Stimulated activated CD4-positive, alpha-beta T cell treated with anti-CD3 and anti-CD28 coated beads, Interleukin-12 subunit alpha, Interleukin-12 subunit beta, amount 100 ng/mL, for 48 hours (primary cell): ENCODE data around the gene ANKRD65.
"Not testable (repeated sequence)": the region's sequence is repeated elsewhere in the genome, so short reads cannot be mapped to it uniquely, and the experiment has no call there.

ENCODE experiments used
- DNase-seq, 3 donors: peaks; one replicate each; pipeline ENCODE4 v3.0.0-alpha.2; 2020; ENCODE audit warnings: low read depth in 2 of 3, low spot score in 1 of 3

Gene ANKRD65

GRCh38 chr1:1430992-1431844, 10.1 kb upstream of the ANKRD65 start:
- DNase-seq, result no peak

DNA sequence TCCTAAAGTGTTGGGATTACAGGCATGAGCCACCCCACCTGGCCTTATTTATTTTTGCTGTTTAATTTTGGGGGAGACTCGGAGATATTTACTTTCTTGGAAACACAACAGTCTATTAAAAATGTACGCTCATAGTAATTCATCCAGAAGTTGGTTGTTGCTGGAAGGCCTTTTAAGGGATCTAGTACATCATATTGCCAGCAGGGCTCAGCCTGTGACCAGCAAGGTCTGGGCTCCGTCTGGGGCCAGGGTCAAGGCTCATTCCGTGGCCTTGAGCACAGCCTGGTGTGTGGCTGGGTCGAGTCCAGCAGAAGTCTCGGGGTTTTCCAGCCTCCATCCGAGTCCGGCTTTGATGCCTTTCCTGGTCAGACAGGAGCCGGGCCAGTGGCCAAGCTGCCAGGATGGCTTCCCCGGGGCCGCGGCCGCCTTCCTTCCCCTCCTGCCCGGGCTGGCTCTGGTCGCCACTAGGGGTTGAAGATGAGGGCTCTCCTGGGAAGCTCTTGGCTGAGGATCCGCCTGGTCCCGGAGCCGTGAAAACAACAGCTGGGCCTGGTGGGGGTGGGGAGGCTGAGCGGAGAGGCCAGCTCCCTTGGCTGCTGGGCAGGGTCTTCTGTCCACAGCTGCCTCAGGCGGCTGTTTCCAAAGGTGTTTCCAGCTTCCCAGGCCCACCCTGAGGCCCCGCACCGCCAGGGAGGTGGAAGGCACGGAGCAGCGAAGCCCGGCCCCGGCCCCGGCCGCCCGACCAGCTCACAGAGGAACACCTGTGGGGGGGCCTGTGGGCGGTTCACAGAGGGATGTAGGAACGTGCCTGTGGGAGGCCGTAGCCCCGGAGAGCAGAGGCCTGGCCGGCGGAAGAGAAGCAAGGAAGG, 9.3 kb upstream of the ANKRD65 start:
- no peak for DNase-seq

DNA sequence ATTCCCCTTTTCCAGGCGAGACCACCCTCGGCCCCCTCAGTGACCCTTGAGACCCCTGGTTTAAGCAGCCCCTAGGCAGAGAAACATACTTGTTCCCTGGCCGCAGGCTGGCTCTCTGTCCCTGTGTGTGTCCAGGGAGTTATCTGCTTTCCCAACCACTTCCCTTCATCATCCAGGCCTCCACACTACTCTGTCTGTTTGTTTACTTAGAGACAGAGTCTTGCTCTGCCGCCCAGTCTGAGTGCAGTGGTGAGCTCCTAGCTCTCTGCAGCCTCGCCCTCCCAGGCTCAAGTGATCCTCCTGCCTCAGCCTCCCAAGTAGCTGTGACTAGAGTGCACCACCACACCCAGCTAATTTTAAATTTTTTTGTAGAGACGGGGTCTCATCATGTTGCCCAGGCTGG, 8.6 kb upstream of the ANKRD65 start:
- DNase-seq, result no peak

DNA sequence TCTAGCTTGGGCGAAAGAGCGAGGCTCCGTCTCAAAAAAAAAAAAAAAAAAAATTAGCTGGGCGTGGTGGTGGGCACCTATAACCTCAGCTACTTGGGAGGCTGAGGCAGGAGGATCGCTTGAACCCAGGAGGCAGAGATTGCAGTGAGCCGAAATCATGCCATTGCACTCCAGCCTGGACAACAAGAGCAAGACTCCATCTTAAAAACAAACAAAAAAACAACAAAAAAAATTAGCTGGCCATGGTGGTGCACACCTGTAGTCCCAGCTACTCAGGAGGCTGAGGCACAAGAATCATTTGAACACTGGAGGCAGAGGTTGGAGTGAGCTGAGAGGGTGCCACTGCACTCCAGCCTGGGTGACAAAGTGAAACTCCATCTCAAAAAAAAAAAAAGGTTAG, 7.9 kb upstream of the ANKRD65 start:
- DNase-seq, result not testable (repeated sequence)

- no peak for DNase-seq
Measured at GRCh38 chr1:1428174-1428573, 7.1 kb upstream of the ANKRD65 start.

DNA sequence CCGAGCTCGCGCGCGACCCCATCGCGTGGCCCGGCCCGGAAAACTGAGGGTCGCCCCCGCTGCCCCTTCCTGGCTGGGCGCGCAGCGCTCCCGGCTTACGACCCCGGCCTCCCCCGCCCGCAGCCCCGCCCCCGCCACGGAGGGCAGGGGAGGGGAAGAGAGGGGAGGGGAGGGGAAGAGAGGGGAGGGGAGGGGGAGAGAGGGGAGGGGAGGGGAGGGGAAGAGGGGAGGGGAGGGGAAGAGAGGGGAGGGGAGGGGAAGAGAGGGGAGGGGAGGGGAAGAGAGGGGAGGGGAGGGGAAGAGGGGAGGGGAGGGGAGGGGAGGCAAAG, 6.7 kb upstream of the ANKRD65 start:
- DNase-seq, result no peak

DNA sequence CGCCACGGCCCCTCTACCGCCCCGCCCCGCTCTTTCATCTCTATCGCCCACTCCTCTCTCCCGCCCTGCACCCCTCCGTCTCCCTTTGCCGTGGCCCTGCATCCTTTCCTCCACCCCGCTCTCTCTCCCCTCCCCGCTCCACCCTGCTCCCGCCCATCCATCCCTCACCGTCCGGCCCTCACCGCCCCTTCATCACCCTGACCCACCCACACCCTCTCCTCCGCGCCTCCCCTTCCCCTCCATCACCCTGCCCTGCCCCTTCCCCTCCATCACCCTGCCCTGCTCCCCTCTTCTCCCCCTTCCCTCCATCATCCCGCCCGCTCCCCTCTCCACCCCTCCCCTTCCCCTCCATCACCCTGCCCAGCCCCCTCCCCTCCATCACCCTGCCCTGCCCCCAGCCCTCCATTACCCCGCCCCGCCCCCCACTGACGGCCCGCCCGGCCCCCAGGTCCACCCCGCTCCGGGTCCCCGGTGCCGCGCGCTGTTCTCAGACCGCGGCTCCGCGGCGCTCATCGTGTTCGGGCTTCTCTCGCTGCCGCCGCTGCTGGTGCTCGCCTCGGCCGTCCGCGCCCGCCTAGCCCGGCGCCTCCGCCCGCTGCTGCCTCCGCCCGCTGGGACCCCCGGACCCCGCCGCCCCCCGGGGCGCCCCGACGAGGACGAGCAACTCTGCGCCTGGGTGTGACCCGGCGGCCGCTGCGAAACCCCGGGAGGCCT, 6.2 kb upstream of the ANKRD65 start:
- no peak for DNase-seq

GRCh38 chr1:1426496-1427105, 5.5 kb upstream of the ANKRD65 start:
- DNase-seq, result no peak

DNA sequence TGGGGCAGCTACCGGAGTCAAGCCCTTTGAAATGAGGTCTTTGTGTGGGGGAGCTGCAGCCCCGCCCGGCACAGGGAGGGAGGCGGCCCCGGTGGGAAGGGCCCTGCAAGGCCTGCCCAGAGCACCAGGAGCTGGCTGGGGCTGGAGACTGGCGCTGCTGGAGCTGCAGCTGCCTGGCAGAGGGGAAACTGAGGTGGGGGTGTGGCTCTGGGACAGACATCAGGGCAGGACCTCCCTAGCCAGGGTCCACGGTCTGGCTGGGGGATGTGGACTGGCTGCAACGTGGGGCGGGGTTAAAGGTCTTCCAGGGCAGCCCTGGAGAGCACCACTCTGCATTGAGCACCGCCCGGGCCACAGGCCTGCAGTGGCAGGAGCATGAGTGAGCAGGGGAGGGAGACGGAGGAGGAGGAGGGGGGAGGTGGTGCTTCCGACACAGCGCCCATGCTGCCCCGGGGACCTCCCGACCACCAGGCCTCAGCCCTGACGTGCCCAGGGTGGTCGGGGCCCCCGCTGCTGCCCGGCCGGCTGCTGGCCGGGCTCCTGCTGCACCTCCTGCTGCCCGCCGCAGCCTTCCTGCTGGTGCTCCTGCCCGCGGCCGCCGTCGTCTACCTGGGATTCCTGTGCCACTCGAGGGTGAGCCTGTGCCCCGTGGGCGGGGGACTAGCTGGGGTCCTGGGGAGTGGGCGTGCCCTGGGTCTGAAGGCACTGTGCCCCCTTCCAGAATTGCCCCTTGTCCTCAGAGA, 4.8 kb upstream of the ANKRD65 start:
- no peak for DNase-seq

- DNase-seq, result no peak
Measured at GRCh38 chr1:1425426-1425752, 4.3 kb upstream of the ANKRD65 start.

DNA sequence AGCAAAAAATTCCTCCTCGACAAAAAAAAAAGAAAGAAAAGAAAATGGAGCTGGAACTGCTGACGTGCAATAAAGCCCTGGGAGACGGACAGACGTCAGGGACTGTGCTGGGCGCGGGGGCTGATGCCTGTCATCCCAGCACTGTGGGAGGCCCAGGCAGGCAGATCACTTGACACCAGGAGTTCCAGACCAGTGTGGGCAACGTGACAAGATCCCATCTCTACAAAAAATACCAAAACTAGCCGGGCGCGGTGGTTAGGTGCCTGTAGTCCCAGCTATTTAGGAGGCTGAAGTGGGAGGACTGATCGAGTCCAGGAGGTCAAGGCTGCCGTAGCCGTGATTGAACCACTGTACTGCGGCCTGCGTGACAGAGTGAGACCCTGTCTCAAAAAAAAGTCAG, 3.6 kb upstream of the ANKRD65 start:
- no peak for DNase-seq

DNA sequence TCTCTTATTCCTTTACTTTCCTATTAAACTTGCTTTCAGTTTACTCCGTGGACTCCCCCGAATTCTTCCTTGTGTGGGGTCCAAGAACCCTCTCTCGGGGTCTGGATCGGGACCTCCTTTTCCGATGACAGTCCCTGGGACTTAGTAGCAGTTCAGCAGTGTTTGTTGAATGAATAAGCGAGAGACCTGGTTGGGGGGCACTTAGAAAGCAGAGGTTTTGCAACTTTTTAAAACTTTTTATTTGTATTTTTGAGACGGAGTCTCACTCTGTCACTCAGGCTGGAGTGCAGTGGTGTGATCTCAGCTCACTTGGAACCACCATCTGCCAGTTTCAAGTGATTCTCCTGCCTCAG, 2.1 kb upstream of the ANKRD65 start:
- no peak for DNase-seq

GRCh38 chr1:1422465-1423244, 1.6 kb upstream of the ANKRD65 start:
- DNase-seq, result no peak

DNA sequence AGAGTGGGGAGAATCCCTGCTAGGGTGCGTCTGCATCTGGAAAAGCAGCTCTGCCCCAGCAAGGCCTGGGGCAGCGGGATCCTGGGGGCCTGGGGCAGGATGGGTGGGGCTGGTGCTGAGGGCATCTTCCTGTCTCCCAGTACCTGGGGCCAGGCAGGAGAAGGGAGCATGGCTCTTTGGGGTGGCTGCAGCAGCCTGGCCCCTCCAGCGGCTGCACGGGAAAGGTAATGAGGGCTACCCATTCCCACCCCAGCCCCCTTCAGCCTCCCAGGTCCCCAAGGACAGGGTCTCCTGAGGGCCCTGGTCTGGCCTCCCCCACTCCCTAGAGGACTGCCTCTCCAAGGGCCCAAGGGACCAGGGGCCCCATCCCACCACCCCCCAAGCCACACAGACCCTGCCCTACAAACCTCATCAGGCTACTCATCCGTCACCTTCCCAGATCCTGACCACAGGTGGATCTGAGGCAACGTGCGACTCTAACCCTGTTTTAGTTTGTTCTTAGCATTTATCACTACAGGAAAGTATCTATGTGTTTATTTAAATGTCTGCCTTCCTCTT, 910 bp upstream of the ANKRD65 start:
- no peak for DNase-seq

DNA sequence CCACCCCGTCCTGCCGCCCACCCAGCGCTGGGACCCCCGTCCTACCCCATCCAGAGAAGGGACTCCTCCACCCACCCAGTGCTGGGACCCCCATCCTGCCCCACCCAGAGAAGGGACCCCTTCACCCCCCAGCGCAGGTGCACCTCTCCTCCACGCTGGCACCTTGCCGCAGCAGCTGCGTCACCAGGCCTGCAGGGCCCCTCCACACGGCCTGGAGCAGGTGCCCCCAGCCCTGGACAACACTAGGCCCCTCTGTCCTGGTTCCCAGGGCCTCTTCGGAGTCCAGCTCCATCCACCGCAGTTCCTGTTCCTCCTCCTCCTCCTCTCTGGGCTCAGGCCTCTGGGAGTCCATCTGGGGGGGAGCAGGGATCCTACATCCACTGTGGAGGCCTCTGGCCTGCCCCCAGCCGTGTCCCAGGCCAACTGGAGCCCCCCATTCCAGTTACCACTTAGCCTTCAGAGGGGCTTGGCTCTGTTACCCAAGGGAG, 378 bp downstream of the ANKRD65 start:
- no peak for DNase-seq

DNA sequence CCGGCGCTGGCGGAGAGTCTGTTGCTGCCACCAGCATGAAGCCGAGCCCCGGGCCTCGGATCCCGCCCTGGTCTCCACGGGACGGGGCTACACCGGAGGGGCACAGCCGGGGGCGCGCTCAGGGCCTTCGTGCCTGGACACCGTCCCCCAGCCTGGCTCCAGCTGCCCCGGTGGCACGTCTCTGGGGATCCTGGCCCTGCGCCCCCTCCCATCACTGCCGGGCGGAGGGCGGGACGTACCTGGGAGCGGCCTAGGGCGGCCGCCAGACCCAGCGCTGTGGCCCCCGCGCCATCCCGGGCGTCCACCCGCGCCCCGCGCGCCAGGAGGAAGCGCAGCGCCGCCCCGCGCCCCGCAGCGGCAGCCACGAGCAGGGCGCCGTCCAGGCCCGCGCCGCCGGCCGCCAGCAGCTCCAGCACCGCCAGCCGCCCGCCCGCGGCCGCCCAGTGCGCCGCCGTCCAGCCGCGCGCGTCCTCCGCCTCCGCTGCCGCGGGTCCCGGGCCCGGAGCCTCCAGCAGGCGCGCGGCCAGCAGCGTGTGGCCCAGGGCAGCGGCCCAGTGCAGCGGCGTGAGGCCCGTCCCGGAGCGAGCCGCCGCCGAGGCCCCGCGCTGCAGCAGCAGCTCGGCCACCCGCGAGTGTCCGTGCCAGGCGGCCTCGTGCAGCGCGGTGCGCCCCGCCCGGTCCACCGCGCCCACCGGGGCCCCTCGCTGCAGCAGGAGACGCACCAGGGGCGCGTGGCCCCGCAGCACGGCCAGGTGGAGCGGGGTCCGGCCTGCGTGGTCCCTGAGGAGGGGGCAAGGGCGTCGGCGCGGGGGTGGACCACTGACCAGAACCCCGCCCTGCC, 1.0 kb downstream of the ANKRD65 start:
- no peak for DNase-seq

- DNase-seq, result no peak
Measured at GRCh38 chr1:1419363-1419812, 1.7 kb downstream of the ANKRD65 start.

GRCh38 chr1:1418464-1419362, 2.4 kb downstream of the ANKRD65 start:
- no peak for DNase-seq
